Occipital lobe (tissue), 2 donors: ENCODE results near the gene RASSF1. TPM values are rescaled to one million over a fixed set of nuclear protein-coding genes. Genes with fewer than 3 reads are reported as not detected.

Source experiments
- DNase-seq: peaks from one replicate; lab custom pipeline; 2025; lab: John Stamatoyannopoulos, UW
- total RNA-seq: library from RNA; depleted of rRNA; stranded (reverse); fragments of >200 nt; gene quantifications from one replicate; pipeline ENCODE4 v1.2.3, GENCODE V29; 2014

RASSF1 gene
- total RNA-seq, result 7.8 TPM

- DNase-seq, result no peak
Measured at GRCh38 chr3:50340448-50341329, at the start of gene RASSF1. Gene RASSF1, minus strand, starts transcription at chr3:50340836. Its CDS starts 31 bp downstream, at chr3:50340805.

GRCh38 chr3:50389414-50389767 is 48.8 kb upstream of the RASSF1 start:
- no peak for DNase-seq

- no peak for DNase-seq
Measured at GRCh38 chr3:50388720-50389413, 48.2 kb upstream of the RASSF1 start.

- DNase-seq, result no peak
Measured at GRCh38 chr3:50388016-50388719, 47.5 kb upstream of the RASSF1 start.

- no peak for DNase-seq
Measured at GRCh38 chr3:50385754-50386153, 45.1 kb upstream of the RASSF1 start.

GRCh38 chr3:50383750-50384149 is 43.1 kb upstream of the RASSF1 start:
- no peak for DNase-seq

- no peak for DNase-seq
Measured at GRCh38 chr3:50382722-50383121, 42.1 kb upstream of the RASSF1 start.

- no peak for DNase-seq
Measured at GRCh38 chr3:50381383-50381782, 40.7 kb upstream of the RASSF1 start.

GRCh38 chr3:50380405-50381085 is 39.9 kb upstream of the RASSF1 start:
- DNase-seq, result no peak

GRCh38 chr3:50378757-50379156 is 38.1 kb upstream of the RASSF1 start:
- DNase-seq, result no peak

- no peak for DNase-seq
Measured at GRCh38 chr3:50378024-50378423, 37.4 kb upstream of the RASSF1 start.

GRCh38 chr3:50375258-50375931 is 34.8 kb upstream of the RASSF1 start:
- DNase-seq, result no peak

GRCh38 chr3:50374363-50375257 is 34.0 kb upstream of the RASSF1 start:
- DNase-seq, result no peak

- no peak for DNase-seq
Measured at GRCh38 chr3:50373146-50374051, 32.8 kb upstream of the RASSF1 start.

- DNase-seq, result no peak
Measured at GRCh38 chr3:50372349-50372748, 31.7 kb upstream of the RASSF1 start.

- peak; percentile 23 for DNase-seq
Measured at GRCh38 chr3:50371133-50371685, 30.6 kb upstream of the RASSF1 start.

GRCh38 chr3:50370594-50370993 is 30.0 kb upstream of the RASSF1 start:
- DNase-seq, result peak; percentile 23

- DNase-seq, result no peak
Measured at GRCh38 chr3:50369012-50369670, 28.5 kb upstream of the RASSF1 start.
